ENCODE results near the gene CCDC149. TPM values are rescaled to one million over a fixed set of nuclear protein-coding genes. Genes with fewer than 3 reads are reported as not detected.

Gene CCDC149
- total RNA-seq (2014; rRNA removed) (5.9 and 7.9 TPM in 2 replicates), Bru-seq, nascent RNA (percentile 58 among the genes with signal in this experiment), BruChase-seq, experiment 1, labeled RNA remaining after a 6-hour chase (percentile 49 among the genes with signal in this experiment), BruChase-seq, experiment 2, labeled RNA remaining after a 2-hour chase (percentile 58 among the genes with signal in this experiment)
- long read RNA-seq, transcript CCDC149-204 (12 exons, 3,869 nt), result major isoform, 61 of 95 reads
- long read RNA-seq, partial matches to known transcripts, result 11 of 95 reads
- long read RNA-seq, other reads (novel, unspliced or antisense), result 23 of 95 reads

- Histone ChIP-seq H4K20me1 (ENCODE audit: low read length) (no peaks in the 10 kb centered on the region), H3F3A (ENCODE audit: low read length, unreplicated experiment) (no peaks in the 10 kb centered on the region), H3K4me2 (ENCODE audit: low read length) (peak within 1 kb of the TSS; percentile 80), H3K9me2 (replicated peaks; ENCODE audit: low read length) (no peaks in the 10 kb centered on the region), H3K36me3 (ENCODE audit: low read depth, low read length) (peaks cover 20% of the 10 kb centered on the region), H3K4me3 (ENCODE audit: low read length) (peak within 1 kb of the TSS; percentile 68), H3K9me3 (ENCODE audit: low read length) (no peaks in the 10 kb centered on the region), H3K27me3 (ENCODE audit: low read length) (no peaks in the 10 kb centered on the region), H3K9ac (ENCODE audit: low read length) (peak within 1 kb of the TSS; percentile 75), H3K79me2 (ENCODE audit: low read length) (peaks cover 8% of the 10 kb centered on the region; the same call in 1 of the 2 replicates), H3K4me1 (ENCODE audit: insufficient read depth, low read length) (peaks cover 11% of the 10 kb centered on the region), H2AFZ (ENCODE audit: low read length) (peak within 1 kb of the TSS; percentile 94), H3K27ac (ENCODE audit: low read length) (peak within 1 kb of the TSS; percentile 50)
- peak; percentile 89 for ATAC-seq
- ChIA-PET CTCF (no interaction called here), POLR2A (ENCODE audit: unreplicated experiment) (no interaction called here)
- intact Hi-C loops (cut with micrococcal nuclease), result loop anchor here (5.0 to 10.0 kb wide), 3 partner anchors 70 to 438 kb away; partner anchors contain the start of gene SOD3
- BruUV-seq (replicated peaks), result no TSS peak
- TF ChIP-seq EZH2 (IDR thresholded peaks at IDR 0.05; ENCODE audit: low read length, unreplicated experiment) (no peak), CTCF (conservative IDR thresholded peaks at IDR 0.05; ENCODE audit: low read depth, low read length) (no peak), EZH2phosphoT487 (IDR thresholded peaks at IDR 0.05; ENCODE audit: borderline replicate concordance, low read length) (no peak)
- DNase-seq, result peak; percentile 79
Measured at GRCh38 chr4:24912252-24913118, at the start of gene CCDC149. Gene CCDC149 (minus strand): TSS chr4:24913042. CDS start chr4:24912864, 178 bp downstream.

GRCh38 chr4:24957886-24958285 is 45.0 kb upstream of the CCDC149 start:
- Histone ChIP-seq H3K4me1 (ENCODE audit: insufficient read depth, low read length) (no peaks in the 10 kb centered on the region), H2AFZ (ENCODE audit: low read length) (no peak overlapping the region), H3K4me2 (ENCODE audit: low read length) (no peak overlapping the region), H3K9me2 (replicated peaks; ENCODE audit: low read length) (no peaks in the 10 kb centered on the region), H3K27me3 (ENCODE audit: low read length) (no peaks in the 10 kb centered on the region), H3K9me3 (ENCODE audit: low read length) (no peaks in the 10 kb centered on the region), H3K9ac (ENCODE audit: low read length) (no peak overlapping the region), H3K27ac (ENCODE audit: low read length) (no peak overlapping the region), H3K79me2 (ENCODE audit: low read length) (no peaks in the 10 kb centered on the region), H3K36me3 (ENCODE audit: low read depth, low read length) (no peaks in the 10 kb centered on the region), H3K4me3 (ENCODE audit: low read length) (no peak overlapping the region), H3F3A (ENCODE audit: low read length, unreplicated experiment) (no peaks in the 10 kb centered on the region), H4K20me1 (ENCODE audit: low read length) (no peaks in the 10 kb centered on the region)
- TF ChIP-seq CTCF (conservative IDR thresholded peaks at IDR 0.05; ENCODE audit: low read depth, low read length) (no peak), EZH2phosphoT487 (IDR thresholded peaks at IDR 0.05; ENCODE audit: borderline replicate concordance, low read length) (no peak), EZH2 (IDR thresholded peaks at IDR 0.05; ENCODE audit: low read length, unreplicated experiment) (no peak)
- intact Hi-C loops (cut with micrococcal nuclease), result no loop called here
- ChIA-PET CTCF (no interaction called here), POLR2A (ENCODE audit: unreplicated experiment) (no interaction called here)
- ATAC-seq (no peak), DNase-seq (no peak)
- BruUV-seq (replicated peaks), result no TSS peak
